Glutamatergic neuron (in vitro differentiated cells): ENCODE results near the gene SDSL. TPM values are rescaled to one million over a fixed set of nuclear protein-coding genes. Genes with fewer than 3 reads are reported as not detected.

Experiments
- DNase-seq: peaks from one replicate; pipeline ENCODE4 v3.0.0; 2022
- H3K27ac Mint-ChIP-seq: one replicate; pipeline ENCODE4 v1.8.0; 2020; ENCODE audit warnings: mild to moderate bottlenecking, mixed read lengths, inconsistent platforms; ENCODE audit not compliant: unreplicated experiment
- H3K27me3 Mint-ChIP-seq: one replicate; pipeline ENCODE4 v1.8.0; 2020; ENCODE audit warnings: mild to moderate bottlenecking, moderate library complexity, mixed read lengths, inconsistent platforms; ENCODE audit not compliant: unreplicated experiment
- H3K36me3 Mint-ChIP-seq: one replicate; pipeline ENCODE4 v1.8.0; 2020; ENCODE audit warnings: mild to moderate bottlenecking, mixed read lengths, inconsistent platforms; ENCODE audit not compliant: unreplicated experiment
- H3K4me1 Mint-ChIP-seq: one replicate; pipeline ENCODE4 v1.8.0; 2020; ENCODE audit warnings: mild to moderate bottlenecking, low read depth, mixed read lengths, inconsistent platforms; ENCODE audit not compliant: unreplicated experiment
- H3K4me3 Mint-ChIP-seq: one replicate; pipeline ENCODE4 v1.8.0; 2020; ENCODE audit warnings: mild to moderate bottlenecking, mixed read lengths, inconsistent platforms; ENCODE audit not compliant: unreplicated experiment
- H3K9me3 Mint-ChIP-seq: one replicate; pipeline ENCODE4 v1.8.0; 2020; ENCODE audit warnings: mild to moderate bottlenecking, moderate library complexity, mixed read lengths, inconsistent platforms; ENCODE audit not compliant: unreplicated experiment
- CTCF ChIP-seq: fragments of 200-600 bp; sonication (generic); IDR thresholded peaks from one replicate; pipeline ENCODE4 v1.5.0; 2021; ENCODE audit not compliant: partially characterized antibody, unreplicated experiment
- total RNA-seq: library from RNA; stranded (reverse); fragmentation: NEBNext Ultra II Directional; extraction: Animal tissue kit (Norgen Biotek cat#: 25700); gene quantifications from one replicate; pipeline ENCODE4 v1.2.1, GENCODE V29; 2021; ENCODE audit not compliant: unreplicated experiment

Gene SDSL
- total RNA-seq, 1 donor from 2014 or later: 0.74 TPM

- H3K27me3 Mint-ChIP-seq: peaks cover 2% of the 10 kb centered on the region
- H3K4me3 Mint-ChIP-seq: no peak overlapping the region
- no peak for DNase-seq
- H3K27ac Mint-ChIP-seq: no peak overlapping the region
- TF ChIP-seq CTCF: no peak
- no peaks in the 10 kb centered on the region for H3K36me3 Mint-ChIP-seq
- H3K9me3 Mint-ChIP-seq: no peaks in the 10 kb centered on the region
- H3K4me1 Mint-ChIP-seq: no peaks in the 10 kb centered on the region
Measured at GRCh38 chr12:113378291-113378690, 43.9 kb upstream of the SDSL start.

- no peak for DNase-seq
- Mint-ChIP-seq H3K9me3 (no peaks in the 10 kb centered on the region), H3K4me1 (no peaks in the 10 kb centered on the region), H3K36me3 (no peaks in the 10 kb centered on the region), H3K27ac (no peak overlapping the region), H3K4me3 (no peak overlapping the region), H3K27me3 (peaks cover 2% of the 10 kb centered on the region)
- TF ChIP-seq CTCF: no peak
Measured at GRCh38 chr12:113381220-113381619, 41.0 kb upstream of the SDSL start.

- no peaks in the 10 kb centered on the region for H3K9me3 Mint-ChIP-seq
- no peak overlapping the region for H3K27ac Mint-ChIP-seq
- no peak for DNase-seq
- TF ChIP-seq CTCF: no peak
- H3K4me3 Mint-ChIP-seq: no peak overlapping the region
- H3K27me3 Mint-ChIP-seq: peaks cover 1% of the 10 kb centered on the region
- no peaks in the 10 kb centered on the region for H3K36me3 Mint-ChIP-seq
- H3K4me1 Mint-ChIP-seq: no peaks in the 10 kb centered on the region
Measured at GRCh38 chr12:113382206-113382605, 40.0 kb upstream of the SDSL start.

GRCh38 chr12:113384778-113385177, 37.4 kb upstream of the SDSL start:
- Mint-ChIP-seq H3K27me3 (no peaks in the 10 kb centered on the region), H3K27ac (no peak overlapping the region), H3K9me3 (no peaks in the 10 kb centered on the region), H3K4me1 (no peaks in the 10 kb centered on the region), H3K36me3 (no peaks in the 10 kb centered on the region), H3K4me3 (no peak overlapping the region)
- no peak for TF ChIP-seq CTCF
- DNase-seq: no peak

- no peak overlapping the region for H3K4me3 Mint-ChIP-seq
- H3K27ac Mint-ChIP-seq: no peak overlapping the region
- no peaks in the 10 kb centered on the region for H3K4me1 Mint-ChIP-seq
- no peaks in the 10 kb centered on the region for H3K9me3 Mint-ChIP-seq
- TF ChIP-seq CTCF: no peak
- no peak for DNase-seq
- H3K27me3 Mint-ChIP-seq: no peaks in the 10 kb centered on the region
- H3K36me3 Mint-ChIP-seq: no peaks in the 10 kb centered on the region
Measured at GRCh38 chr12:113385282-113385882, 36.8 kb upstream of the SDSL start.
